DMS153 treated with DMSO at 0.1 percent for 48 hours (cell line): ENCODE data around the gene VPS52.

ENCODE experiments used
- DNase-seq: peaks from one replicate; lab custom pipeline; 2025; ENCODE audit not compliant: unreplicated experiment; lab: John Stamatoyannopoulos, UW

VPS52 gene

GRCh38 chr6:33305052-33305451 lies 33.4 kb upstream of the VPS52 start:
- DNase-seq, result no peak

DNA sequence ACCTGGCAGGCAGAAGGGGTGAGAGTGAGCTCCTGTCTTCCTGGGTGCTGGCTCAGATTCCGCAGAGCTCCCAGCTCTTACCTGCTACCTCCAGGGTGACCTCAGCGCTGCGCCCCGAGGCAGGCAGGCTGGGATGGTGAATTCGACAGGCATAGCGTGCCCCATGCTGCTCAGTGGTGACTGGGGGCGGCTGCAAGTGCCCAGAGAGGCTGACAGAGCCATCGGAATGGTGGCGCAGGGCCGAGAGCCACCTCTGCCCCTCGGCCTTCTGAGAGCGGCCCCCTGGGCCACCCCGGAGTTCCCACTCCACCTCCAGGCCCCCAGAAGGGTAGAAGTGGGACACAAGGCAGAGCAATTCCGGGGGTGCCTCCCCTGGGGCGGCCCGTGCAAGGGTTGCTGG lies 32.5 kb upstream of the VPS52 start:
- DNase-seq, result no peak

GRCh38 chr6:33301877-33302276 lies 30.2 kb upstream of the VPS52 start:
- DNase-seq, result no peak

DNA sequence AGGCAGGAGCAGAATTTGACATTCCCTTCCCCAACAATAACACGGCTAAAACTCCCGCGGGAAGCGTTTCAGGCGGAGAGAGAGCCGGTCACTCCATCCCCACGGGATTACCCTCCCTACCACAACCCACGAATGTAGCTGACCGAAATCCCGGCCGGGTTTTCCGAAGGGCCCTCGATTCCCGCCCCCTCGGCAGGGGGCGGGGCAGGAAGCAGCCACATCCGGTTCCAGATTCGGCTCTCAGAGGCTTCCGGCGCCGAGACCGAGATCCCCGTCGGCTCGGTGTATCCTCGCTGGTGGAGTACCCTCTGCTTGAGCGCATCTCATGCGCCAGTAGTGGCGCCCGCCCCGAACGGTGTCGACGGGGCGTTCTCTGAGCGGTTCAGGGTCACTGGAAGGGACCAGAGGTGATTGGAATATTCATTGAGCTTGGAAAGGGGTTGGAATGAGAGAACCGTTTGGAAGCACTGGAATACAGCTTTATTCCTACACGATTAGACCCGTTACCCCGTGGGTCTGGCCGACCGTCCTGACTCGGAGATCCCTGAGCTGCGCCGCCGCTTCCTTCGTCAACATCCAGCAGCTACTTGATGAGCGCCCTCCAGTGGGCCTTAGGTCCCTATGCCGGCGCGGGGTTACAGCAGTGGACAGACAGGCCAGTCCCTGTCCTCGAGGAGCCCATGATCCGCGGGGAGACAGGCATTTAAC lies 27.7 kb upstream of the VPS52 start:
- DNase-seq, result peak; percentile 90

DNA sequence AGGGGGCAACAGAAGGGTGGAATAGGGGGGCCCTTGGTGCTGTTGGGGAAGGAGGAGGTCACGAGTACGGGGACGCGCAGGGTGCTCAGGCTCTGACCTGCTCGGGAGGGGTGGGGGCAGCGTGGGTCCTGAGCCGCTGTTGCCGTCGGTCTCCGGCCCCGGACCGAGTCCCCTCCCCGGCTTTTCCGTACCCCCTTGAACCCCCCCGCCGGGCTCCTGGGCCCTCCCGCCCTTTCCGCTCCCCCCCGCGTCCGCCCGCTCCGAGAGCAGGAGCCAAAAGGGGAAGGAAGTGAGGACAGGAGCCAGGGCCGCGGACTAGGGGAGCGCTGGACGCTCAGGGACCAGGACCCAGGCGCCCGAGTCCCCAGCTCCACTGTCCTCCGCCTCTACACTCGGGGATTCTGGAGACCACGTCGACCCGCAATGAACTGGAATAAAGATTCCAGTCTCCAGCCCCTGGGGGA lies 27.1 kb upstream of the VPS52 start, which contains the start of gene RGL2:
RGL2 (minus strand) TSS at position 170 of the 464 bp plus-strand sequence. CDS start 332 bp downstream, outside the sequence.
- peak; percentile 60 for DNase-seq

GRCh38 chr6:33297956-33298772 lies 26.5 kb upstream of the VPS52 start:
- peak; percentile 20 for DNase-seq

DNA sequence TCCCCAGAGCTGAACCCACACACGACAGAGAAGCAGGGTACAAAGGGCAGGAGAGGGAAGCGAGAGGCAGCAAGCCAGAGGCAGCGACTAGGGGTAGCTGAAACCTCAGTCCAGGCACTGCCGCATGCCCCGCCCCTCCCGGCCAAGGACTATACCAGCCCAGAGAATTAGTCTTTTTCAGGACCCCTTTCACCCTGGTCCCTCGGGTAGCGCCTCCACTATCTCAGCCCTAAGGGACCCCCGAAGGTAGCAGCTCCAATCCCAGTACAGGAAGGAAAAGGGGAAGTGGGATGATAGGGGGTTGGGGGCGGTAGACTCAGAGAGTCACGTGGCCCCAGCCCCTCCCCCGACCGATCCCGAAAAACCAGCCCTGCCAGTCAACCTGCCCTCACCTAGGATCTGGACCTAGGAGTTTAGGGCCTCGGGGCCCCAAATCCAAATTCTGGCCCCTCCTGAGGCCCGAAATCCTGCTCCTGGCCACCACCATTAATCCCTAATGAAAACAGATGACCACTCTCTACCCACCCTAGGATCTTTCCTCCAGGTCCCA lies 25.8 kb upstream of the VPS52 start:
- DNase-seq, result no peak

DNA sequence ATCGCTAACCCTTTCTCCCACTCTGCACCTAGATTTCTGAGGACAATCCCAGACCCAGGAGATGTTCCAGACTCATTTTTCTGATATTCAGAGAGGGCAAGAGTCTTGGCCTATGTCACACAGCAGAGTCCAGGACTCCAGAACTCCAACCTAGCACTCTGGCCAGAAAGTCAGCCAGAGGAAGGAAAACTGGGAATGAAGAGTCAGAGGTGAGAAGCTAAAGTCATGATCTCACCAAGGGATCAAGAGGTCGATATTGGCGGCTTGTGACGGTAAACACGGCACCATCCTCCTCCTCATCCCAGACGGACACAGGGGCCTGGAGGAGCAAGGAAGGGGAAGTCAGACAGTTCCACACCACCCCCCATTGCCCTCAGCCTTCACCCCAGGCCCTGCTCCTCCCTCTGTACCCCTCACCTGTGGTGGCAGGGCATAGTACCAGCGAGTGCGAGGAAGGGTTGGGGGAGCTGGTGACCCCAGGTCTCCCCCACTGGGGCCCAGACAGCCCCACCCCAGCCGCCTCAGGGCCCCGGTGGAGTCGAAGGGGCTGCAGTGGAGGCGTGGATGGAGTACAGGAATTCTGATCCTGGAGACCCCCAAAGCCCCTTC lies 25.2 kb upstream of the VPS52 start:
- no peak for DNase-seq

- no peak for DNase-seq
Observed at GRCh38 chr6:33295621-33296369, 24.1 kb upstream of the VPS52 start.

GRCh38 chr6:33294086-33294823 lies 22.6 kb upstream of the VPS52 start:
- no peak for DNase-seq

- no peak for DNase-seq
Observed at GRCh38 chr6:33292996-33293682, 21.5 kb upstream of the VPS52 start.

GRCh38 chr6:33290459-33290858 lies 18.8 kb upstream of the VPS52 start:
- no peak for DNase-seq

DNA sequence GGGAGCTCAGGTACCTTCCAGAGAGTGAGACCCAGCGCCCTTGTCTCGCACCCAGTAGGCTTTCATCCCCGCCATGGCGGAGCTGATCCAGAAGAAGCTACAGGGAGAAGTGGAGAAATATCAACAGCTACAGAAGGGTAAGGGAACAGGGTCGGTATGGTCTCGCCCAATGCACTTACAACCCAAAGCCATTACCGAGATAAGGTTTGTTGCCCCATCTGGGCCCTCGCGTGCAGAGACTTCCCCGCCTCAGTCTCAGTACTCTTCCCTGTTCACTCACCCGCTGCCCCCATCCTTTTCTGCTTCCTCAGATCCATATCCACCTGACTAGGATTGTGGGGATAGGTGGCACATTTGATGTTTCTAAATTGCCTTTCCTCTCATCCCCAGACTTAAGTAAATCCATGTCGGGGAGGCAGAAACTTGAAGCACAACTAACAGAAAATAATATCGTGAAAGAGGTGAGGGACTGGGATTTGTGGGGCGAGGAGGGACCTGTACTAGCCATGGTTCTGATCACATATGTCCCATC lies 18.2 kb upstream of the VPS52 start:
- no peak for DNase-seq

- DNase-seq, result peak; percentile 92
Observed at GRCh38 chr6:33288921-33289783, 17.5 kb upstream of the VPS52 start, which contains the start of the genes PFDN6 and WDR46. Gene PFDN6 (plus strand): TSS chr6:33289601. CDS start chr6:33289857, 256 bp downstream. Gene WDR46 (minus strand): TSS chr6:33289239. CDS start chr6:33289170, 69 bp downstream.

DNA sequence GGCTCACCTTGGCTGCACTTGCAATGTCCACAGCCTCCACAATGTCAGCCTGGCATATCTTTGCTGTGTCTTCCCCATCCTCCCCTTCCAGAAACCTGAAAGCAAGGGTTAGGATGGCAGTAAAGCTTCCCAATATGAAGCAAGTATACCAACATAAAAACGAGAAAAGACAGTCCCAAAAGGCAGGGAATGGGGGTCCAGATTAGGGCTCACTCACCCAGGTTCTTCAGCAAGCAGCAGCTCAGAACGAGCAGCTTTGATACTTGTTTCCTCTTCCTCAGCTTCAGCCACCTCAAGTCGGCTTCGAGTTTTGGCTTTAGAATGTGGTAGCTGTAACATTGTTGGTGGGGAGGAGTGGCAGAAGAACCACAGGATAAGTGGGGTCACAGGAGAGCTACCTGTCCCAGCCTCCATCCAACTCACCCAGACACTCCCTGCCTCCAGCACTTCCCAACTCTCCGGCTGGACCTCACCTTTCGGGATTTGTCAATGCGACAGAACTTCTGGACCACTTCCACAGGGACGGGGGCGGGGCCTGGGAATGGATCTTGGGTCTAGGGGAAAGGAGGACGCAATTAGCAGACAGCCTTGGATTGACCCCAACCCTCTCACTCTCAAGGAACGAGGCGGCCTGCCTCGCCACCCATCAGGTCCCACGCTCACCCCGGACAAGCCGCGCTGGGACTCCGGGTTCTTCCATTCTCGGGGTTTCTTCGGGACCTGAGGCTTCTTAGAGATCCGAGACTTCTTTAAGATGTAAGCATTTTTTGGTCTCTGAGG lies 16.7 kb upstream of the VPS52 start:
- no peak for DNase-seq

DNA sequence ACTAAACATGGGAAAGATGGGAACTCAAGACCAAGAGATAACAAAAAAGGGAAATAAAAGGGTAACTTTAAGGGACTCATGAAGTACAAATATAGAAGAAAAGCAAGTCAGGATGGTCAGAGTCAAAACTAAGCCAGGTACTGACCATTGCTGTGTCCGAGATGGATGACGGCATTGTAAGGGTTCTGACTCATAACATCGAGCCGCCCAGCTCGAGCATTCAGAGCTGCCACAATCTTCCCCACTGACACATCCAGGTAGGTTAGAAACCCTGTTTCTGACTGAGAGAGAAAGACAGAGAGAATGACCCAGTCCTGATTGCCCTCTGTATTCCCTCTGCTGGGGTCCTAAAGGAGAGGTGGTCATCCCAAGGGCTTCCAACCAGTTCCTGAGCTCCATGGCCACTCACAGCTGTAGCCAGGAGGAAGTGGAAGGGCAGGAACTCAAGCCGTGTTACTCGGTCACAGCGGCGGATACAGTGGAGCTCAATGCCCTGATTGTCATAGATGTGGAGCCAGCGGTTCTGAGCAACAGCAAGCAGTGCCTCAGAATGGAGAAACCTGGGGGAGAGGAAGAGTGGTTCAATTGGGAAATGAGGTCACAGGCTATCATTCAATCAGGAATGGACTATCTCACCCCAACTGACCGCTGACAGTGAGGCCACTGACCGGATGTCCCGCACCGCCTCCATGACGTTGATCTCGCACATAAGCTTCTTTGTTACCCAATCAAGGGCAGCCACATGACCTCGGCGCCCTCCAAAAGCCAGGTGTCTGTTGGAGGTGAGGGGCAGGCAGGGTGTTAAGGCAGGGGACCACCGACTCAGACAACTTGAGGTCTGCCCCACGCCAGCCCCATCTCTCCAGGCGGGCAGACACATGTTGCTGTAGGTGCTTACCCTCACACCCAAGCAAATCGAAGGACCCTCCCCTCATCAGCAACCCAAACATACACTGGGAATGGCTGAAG lies 15.6 kb upstream of the VPS52 start:
- DNase-seq, result no peak
